GM10266 (cell line): ENCODE measurements around the gene GATA2.

Source experiments
- DNase-seq: peaks from one replicate; pipeline ENCODE4 v3.0.0; 2012; ENCODE audit errors: extremely low spot score
- CTCF ChIP-seq: IDR thresholded peaks from 2 replicates; pipeline ENCODE4 v1.5.1; 2012; ENCODE audit warnings: mild to moderate bottlenecking, low read depth; ENCODE audit not compliant: control insufficient read depth, insufficient read depth; ENCODE audit errors: missing control alignments

Gene GATA2

DNA sequence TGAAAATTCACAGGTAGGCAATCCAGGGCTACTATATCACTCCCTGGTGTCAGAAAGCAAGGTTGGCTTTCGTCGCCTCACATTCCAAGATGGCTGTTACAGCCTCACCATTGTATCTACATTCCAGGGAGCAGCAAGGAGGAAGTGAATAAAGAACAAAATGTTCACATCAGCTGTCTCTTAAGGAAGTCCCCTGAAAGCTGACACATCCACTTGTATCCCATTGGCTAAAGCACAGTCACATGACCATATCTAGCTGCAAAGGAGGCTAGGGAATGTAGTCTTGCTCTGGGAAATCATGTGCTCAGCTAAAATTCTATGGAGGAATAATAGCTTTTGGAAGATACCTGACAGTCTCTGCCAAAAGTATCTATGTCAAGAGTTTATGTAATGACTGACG lies 12.8 kb upstream of the GATA2 start:
- no peak for DNase-seq
- no peak for TF ChIP-seq CTCF

GRCh38 chr3:128504963-128505730 lies 12.1 kb upstream of the GATA2 start:
- DNase-seq = no peak
- no peak for TF ChIP-seq CTCF

GRCh38 chr3:128504533-128504915 lies 11.5 kb upstream of the GATA2 start:
- DNase-seq = no peak
- TF ChIP-seq CTCF = no peak

GRCh38 chr3:128503751-128504532 lies 10.9 kb upstream of the GATA2 start:
- no peak for DNase-seq

GRCh38 chr3:128503164-128503651 lies 10.2 kb upstream of the GATA2 start:
- DNase-seq = no peak

More at GRCh38 chr3:128503751-128504532, 10.9 kb upstream of the GATA2 start:
- no peak for TF ChIP-seq CTCF

GRCh38 chr3:128502712-128503111 lies 9.7 kb upstream of the GATA2 start:
- DNase-seq = no peak
- TF ChIP-seq CTCF = no peak

More at GRCh38 chr3:128503164-128503651, 10.2 kb upstream of the GATA2 start:
- no peak for TF ChIP-seq CTCF

GRCh38 chr3:128501431-128501830 lies 8.4 kb upstream of the GATA2 start:
- no peak for TF ChIP-seq CTCF
- no peak for DNase-seq
